Measurements from ENCODE around the gene DGKB.

GRCh38 chr7:14115701-14116100 lies 786.9 kb downstream of the DGKB start:
- TF ChIP-seq CTCF (IDR thresholded peaks at IDR 0.05; ENCODE audit: control extremely low read depth in 1 of 3, insufficient read depth in 1 of 3, low read depth in 1 of 3, low read length in 3 of 3): no peak
- TF ChIP-seq RFX5 (IDR thresholded peaks at IDR 0.05; ENCODE audit: borderline replicate concordance, low read depth, low read length): no peak
- no peak for TF ChIP-seq TCF12 (IDR thresholded peaks at IDR 0.05; ENCODE audit: low read depth, low read length)
- TF ChIP-seq, protein P1, sequence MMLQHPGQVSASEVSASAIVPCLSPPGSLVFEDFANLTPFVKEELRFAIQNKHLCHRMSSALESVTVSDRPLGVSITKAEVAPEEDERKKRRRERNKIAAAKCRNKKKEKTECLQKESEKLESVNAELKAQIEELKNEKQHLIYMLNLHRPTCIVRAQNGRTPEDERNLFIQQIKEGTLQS (IDR thresholded peaks at IDR 0.05; ENCODE audit: insufficient read depth, low read depth, low read length): no peak
- no peak for TF ChIP-seq HDAC2 (IDR thresholded peaks at IDR 0.05; ENCODE audit: borderline replicate concordance in 1 of 2, low read depth in 2 of 2, low read length in 2 of 2)
- TF ChIP-seq POU5F1 (IDR thresholded peaks at IDR 0.05; ENCODE audit: low read depth, low read length): no peak
- TF ChIP-seq BRCA1 (IDR thresholded peaks at IDR 0.05; ENCODE audit: low read depth, low read length): no peak
- no peak for TF ChIP-seq MAFK (IDR thresholded peaks at IDR 0.05; ENCODE audit: low read depth, low read length)
- no peak for TF ChIP-seq EP300 (IDR thresholded peaks at IDR 0.05; ENCODE audit: borderline replicate concordance in 1 of 2, low read depth in 2 of 2, low read length in 2 of 2)
- TF ChIP-seq POLR2AphosphoS5 (IDR thresholded peaks at IDR 0.05; ENCODE audit: low read depth, low read length): no peak
- no peak for TF ChIP-seq CBX8 (IDR thresholded peaks at IDR 0.05; ENCODE audit: borderline replicate concordance, low read depth, low read length)
- TF ChIP-seq ASH2L (IDR thresholded peaks at IDR 0.05; ENCODE audit: low read length): no peak
- TF ChIP-seq, protein P2, sequence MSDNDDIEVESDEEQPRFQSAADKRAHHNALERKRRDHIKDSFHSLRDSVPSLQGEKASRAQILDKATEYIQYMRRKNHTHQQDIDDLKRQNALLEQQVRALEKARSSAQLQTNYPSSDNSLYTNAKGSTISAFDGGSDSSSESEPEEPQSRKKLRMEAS (IDR thresholded peaks at IDR 0.05): no peak

Data from H1 (cell line).